Right lobe of liver (tissue), 6 donors: ENCODE data around the gene IVNS1ABP. TPM values are rescaled to one million over a fixed set of nuclear protein-coding genes. Genes with fewer than 3 reads are reported as not detected.

Experiments
- ATAC-seq, 4 donors: fragments of 200-7000 bp; cut with Tn5 transposase; one replicate each; pipeline ENCODE4 v1.9.1; 2020; ENCODE audit warnings: mild to moderate bottlenecking in 4 of 4, moderate library complexity in 4 of 4
- DNase-seq, 3 donors: peaks; one replicate each; pipeline ENCODE4 v3.0.0-alpha.2; 2020
- H3K27ac ChIP-seq, 3 donors: fragments of 200-600 bp; one replicate each; pipeline ENCODE4 v1.8.0; 2022
- H3K27me3 ChIP-seq, 2 donors: fragments of 200-600 bp; one replicate each; pipeline ENCODE4 v1.8.0; 2022
- H3K36me3 ChIP-seq, 4 donors: fragments of 200-600 bp; sonication (generic) in 1 of 4; one replicate each; pipeline versions ENCODE4 v1.5.1 to v1.8.0; 2017 to 2022; ENCODE audit warnings: control low read depth in 1 of 4
- H3K4me1 ChIP-seq, 4 donors: fragments of 200-600 bp; sonication (generic) in 1 of 4; one replicate each; pipeline versions ENCODE4 v1.5.1 to v1.8.0; 2017 to 2022; ENCODE audit warnings: control low read depth in 1 of 4
- H3K4me3 ChIP-seq, 3 donors: fragments of 200-600 bp; one replicate each; pipeline ENCODE4 v1.8.0; 2022
- H3K9me3 ChIP-seq, 4 donors: fragments of 200-600 bp; sonication (generic) in 1 of 4; one replicate each; pipeline versions ENCODE4 v1.5.1 to v1.8.0; 2017 to 2022; ENCODE audit warnings: control low read depth in 1 of 4
- CTCF ChIP-seq, 4 donors: fragments of 200-600 bp in 3 of 4; fragments of 450-650 bp in 1 of 4; IDR thresholded peaks; one replicate each; pipeline versions ENCODE4 v1.5.1 to v1.8.0; 2016 to 2022; ENCODE audit warnings: antibody characterized with exemption in 4 of 4, mild to moderate bottlenecking in 2 of 4
- POLR2A ChIP-seq: fragments of 450-650 bp; IDR thresholded peaks from one replicate; pipeline ENCODE4 v1.6.1; 2017; ENCODE audit warnings: antibody characterized with exemption, mild to moderate bottlenecking
- WGBS: methylation state at CpG from one replicate; pipeline ENCODE4 v1.1.6; 2018; ENCODE audit warnings: low coverage, low lambda C conversion rate; ENCODE audit not compliant: insufficient coverage; ENCODE audit errors: missing lambda C conversion rate; 5-methylcytosine and 5-hydroxymethylcytosine counted together
- intact Hi-C, 2 donors: fragments of 100-400 bp; cut with DNase I; formaldehyde crosslinking; loops; one replicate each; pipeline versions ENCODE4 v1.11.2 to v1.14.1; 2022
- total RNA-seq, 6 experiments: library from RNA; depleted of rRNA in 2 of 6; stranded (reverse); fragments of >200 nt in 2 of 6; fragmentation: NEBNext Ultra II Directional in 3 of 6; extraction: Animal tissue kit (Norgen Biotek cat#: 25700) in 3 of 6; gene quantifications; one replicate each; pipeline versions ENCODE4 v1.1.0 to v1.2.4, GENCODE V29; 2016 to 2023
- donor health status: DM: no; HTN: yes; CAD: no.
- donor health status: DM: no; HTN: no; CAD: no.
- donor health status: DM: no; HTN: no; CAD: no.
- donor health status: DM: no; HTN: yes; CAD: no.
- donor health status: DM: no; HTN: yes; CAD: no.

The IVNS1ABP gene
- total RNA-seq, 6 experiments from 2014 or later: 17.0 to 38.3 (median 26.8) TPM

GRCh38 chr1:185284533-185285276 lies 32.3 kb downstream of the IVNS1ABP start:
- DNase-seq: no peak
- no peak overlapping the region for H3K4me3 ChIP-seq
- no peak overlapping the region for H3K27ac ChIP-seq
- no peaks in the 10 kb centered on the region for H3K36me3 ChIP-seq
- H3K4me1 ChIP-seq: no peaks in the 10 kb centered on the region
- 74% methylated on average over 2 of the region's 2 CpGs for WGBS
- intact Hi-C loops: no loop called here
- H3K27me3 ChIP-seq: no peaks in the 10 kb centered on the region
- TF ChIP-seq POLR2A (no peak), CTCF (IDR thresholded peaks at IDR 0.05) (no peak)
- no peak for ATAC-seq
- peaks cover 0 to 3% (median 0%) of the 10 kb centered on the region in 4 donors for H3K9me3 ChIP-seq

- peaks cover 0 to 3% (median 0%) of the 10 kb centered on the region in 4 donors for H3K9me3 ChIP-seq
- intact Hi-C loops: no loop called here
- WGBS: 81% methylated on average over 2 of the region's 2 CpGs
Observed at GRCh38 chr1:185284116-185284515, 32.9 kb downstream of the IVNS1ABP start.

GRCh38 chr1:185281245-185281644 lies 35.8 kb downstream of the IVNS1ABP start:
- H3K9me3 ChIP-seq: no peaks in the 10 kb centered on the region
- TF ChIP-seq CTCF (IDR thresholded peaks at IDR 0.05) (no peak), POLR2A (no peak)
- DNase-seq (no peak), ATAC-seq (no peak)
- no peaks in the 10 kb centered on the region for H3K36me3 ChIP-seq
- no peaks in the 10 kb centered on the region for H3K27me3 ChIP-seq
- no peaks in the 10 kb centered on the region for H3K4me1 ChIP-seq
- H3K4me3 ChIP-seq: no peak overlapping the region
- 40% methylated on average over 3 of the region's 3 CpGs for WGBS
- no peak overlapping the region for H3K27ac ChIP-seq
- intact Hi-C loops: no loop called here

More at GRCh38 chr1:185284116-185284515, 32.9 kb downstream of the IVNS1ABP start:
- Histone ChIP-seq H3K27ac (no peak overlapping the region), H3K36me3 (no peaks in the 10 kb centered on the region), H3K27me3 (no peaks in the 10 kb centered on the region), H3K4me3 (no peak overlapping the region), H3K4me1 (no peaks in the 10 kb centered on the region)
- no peak for TF ChIP-seq POLR2A
- TF ChIP-seq CTCF (IDR thresholded peaks at IDR 0.05): no peak
- DNase-seq (no peak), ATAC-seq (no peak)

- no peak overlapping the region for H3K4me3 ChIP-seq
- 90% methylated on average over 2 of the region's 2 CpGs for WGBS
- no peaks in the 10 kb centered on the region for H3K9me3 ChIP-seq
- intact Hi-C loops: no loop called here
- DNase-seq (no peak), ATAC-seq (no peak)
- H3K4me1 ChIP-seq: no peaks in the 10 kb centered on the region
- H3K36me3 ChIP-seq: no peaks in the 10 kb centered on the region
- no peaks in the 10 kb centered on the region for H3K27me3 ChIP-seq
- no peak overlapping the region for H3K27ac ChIP-seq
- TF ChIP-seq POLR2A (no peak), CTCF (IDR thresholded peaks at IDR 0.05) (no peak)
Observed at GRCh38 chr1:185280589-185280988, 36.5 kb downstream of the IVNS1ABP start.
